Testis (tissue), 2 donors: ENCODE data around the gene TMEM81.

Experiments used
- POLR2A ChIP-seq: fragments of 450-650 bp; IDR thresholded peaks from one replicate; pipeline ENCODE4 v1.6.1; 2017; ENCODE audit warnings: antibody characterized with exemption, mild to moderate bottlenecking, moderate library complexity
- TF ChIP-seq, protein P1 (sequence below), 3 experiments: fragments of 450-650 bp in 2 of 3; fragments of 200-600 bp in 1 of 3; sonication (generic) in 1 of 3; IDR thresholded peaks; one replicate each; pipeline ENCODE4 v1.5.1; 2016 to 2019; ENCODE audit warnings: antibody characterized with exemption in 3 of 3, mild to moderate bottlenecking in 2 of 3, moderate library complexity in 1 of 3

DNA sequence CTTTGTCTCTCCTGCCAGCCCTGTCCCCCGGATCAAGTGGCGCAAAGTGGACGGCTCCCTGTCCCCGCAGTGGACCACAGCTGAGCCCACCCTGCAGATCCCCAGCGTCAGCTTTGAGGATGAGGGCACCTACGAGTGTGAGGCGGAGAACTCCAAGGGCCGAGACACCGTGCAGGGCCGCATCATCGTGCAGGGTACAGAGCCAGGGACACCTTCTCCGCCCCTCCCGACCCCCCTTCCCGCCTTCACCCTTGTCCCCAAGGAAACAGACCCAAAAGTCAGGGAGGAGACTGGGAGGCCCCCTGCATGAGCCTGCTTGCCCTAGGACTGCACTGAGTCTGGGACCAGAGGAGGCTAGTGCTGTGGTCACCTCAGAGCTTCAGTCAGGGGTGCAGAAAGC, 23.0 kb downstream of the TMEM81 start:
- no peak for TF ChIP-seq POLR2A
- TF ChIP-seq, protein P1, sequence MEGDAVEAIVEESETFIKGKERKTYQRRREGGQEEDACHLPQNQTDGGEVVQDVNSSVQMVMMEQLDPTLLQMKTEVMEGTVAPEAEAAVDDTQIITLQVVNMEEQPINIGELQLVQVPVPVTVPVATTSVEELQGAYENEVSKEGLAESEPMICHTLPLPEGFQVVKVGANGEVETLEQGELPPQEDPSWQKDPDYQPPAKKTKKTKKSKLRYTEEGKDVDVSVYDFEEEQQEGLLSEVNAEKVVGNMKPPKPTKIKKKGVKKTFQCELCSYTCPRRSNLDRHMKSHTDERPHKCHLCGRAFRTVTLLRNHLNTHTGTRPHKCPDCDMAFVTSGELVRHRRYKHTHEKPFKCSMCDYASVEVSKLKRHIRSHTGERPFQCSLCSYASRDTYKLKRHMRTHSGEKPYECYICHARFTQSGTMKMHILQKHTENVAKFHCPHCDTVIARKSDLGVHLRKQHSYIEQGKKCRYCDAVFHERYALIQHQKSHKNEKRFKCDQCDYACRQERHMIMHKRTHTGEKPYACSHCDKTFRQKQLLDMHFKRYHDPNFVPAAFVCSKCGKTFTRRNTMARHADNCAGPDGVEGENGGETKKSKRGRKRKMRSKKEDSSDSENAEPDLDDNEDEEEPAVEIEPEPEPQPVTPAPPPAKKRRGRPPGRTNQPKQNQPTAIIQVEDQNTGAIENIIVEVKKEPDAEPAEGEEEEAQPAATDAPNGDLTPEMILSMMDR (IDR thresholded peaks at IDR 0.05) = no peak
